ENCODE data around the gene SCAF8. TPM values are rescaled to one million over a fixed set of nuclear protein-coding genes. Genes with fewer than 3 reads are reported as not detected.

SCAF8 gene
- total and polyA plus RNA-seq, 7 donors = 9.5 to 49.0 (median 40.1) TPM

DNA sequence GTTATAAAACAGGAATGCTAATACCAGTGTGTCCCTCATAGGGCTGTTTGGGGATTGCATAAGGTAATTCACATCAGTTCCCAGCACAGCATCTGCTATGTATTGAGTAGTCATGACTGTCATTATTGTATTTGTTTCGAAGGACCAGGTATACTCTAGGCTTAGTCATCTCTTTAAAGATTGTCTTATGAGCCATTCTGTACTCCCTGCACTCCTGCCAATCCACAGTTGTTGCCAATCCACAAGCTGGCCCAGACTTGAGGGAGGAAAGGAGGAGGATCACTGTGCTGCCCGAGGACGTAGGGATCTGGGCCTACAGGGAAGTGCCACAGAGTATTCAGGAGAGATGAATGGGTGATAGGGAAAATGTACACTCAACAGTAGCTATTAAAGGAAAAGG, 148.9 kb downstream of the SCAF8 start:
- peak in 1 of 2 donors; percentile 23 for DNase-seq
- ATAC-seq = peak; percentile 63 to 88 (median 78)
- no peak for TF ChIP-seq CTCF (IDR thresholded peaks at IDR 0.05)
- no peaks in the 10 kb centered on the region for H3K27me3 ChIP-seq (ENCODE audit: insufficient read depth in 3 of 3, low read length in 2 of 3)
- WGBS, 3 donors = 48 to 75% (median 52%) methylated on average over 3 of the region's 3 CpGs
- no peak overlapping the region for H3K4me3 ChIP-seq
- no peaks in the 10 kb centered on the region for H3K9me3 ChIP-seq
- no peak overlapping the region for H3K27ac ChIP-seq
- no peaks in the 10 kb centered on the region for H3K36me3 ChIP-seq (ENCODE audit: insufficient read depth in 1 of 2, low read depth in 1 of 2)
- peaks cover 14% of the 10 kb centered on the region for H3K4me1 ChIP-seq
- intact Hi-C loops (cut with DNase I) = no loop called here

Other genes starting within 250 kb of the SCAF8 start
- gene CNKSR3, start 222.7 kb upstream of the SCAF8 start, total RNA-seq = 1 to 10 TPM; 2.2 to 4.7 (median 3.2) TPM
- gene CNKSR3, start 222.7 kb upstream of the SCAF8 start, polyA plus RNA-seq = 1 to 10 TPM in 2 of 3 donors, under 1 TPM in 1; 0.90 to 2.8 (median 1.1) TPM